Neural cell (in vitro differentiated cells): ENCODE measurements around the gene LRMDA.

ENCODE experiments used
- CTCF ChIP-seq: fragments of 450-650 bp; IDR thresholded peaks from 2 replicates; pipeline ENCODE4 v1.5.1; 2014; ENCODE audit warnings: antibody characterized with exemption, mild to moderate bottlenecking, moderate library complexity; ENCODE audit not compliant: poor library complexity, severe bottlenecking
- EP300 ChIP-seq: fragments of 450-650 bp; conservative IDR thresholded peaks from 2 replicates; pipeline ENCODE4 v1.6.1; 2014; ENCODE audit warnings: antibody characterized with exemption, mild to moderate bottlenecking, moderate library complexity; ENCODE audit not compliant: poor library complexity, severe bottlenecking
- EZH2 ChIP-seq: fragments of 200-600, 300-800 bp; shearing (Covaris generic), sonication (generic); IDR thresholded peaks from 2 replicates; pipeline ENCODE4 v1.6.1; 2014; ENCODE audit warnings: antibody characterized with exemption, low read length, borderline replicate concordance, mild to moderate bottlenecking; ENCODE audit not compliant: insufficient read depth, poor library complexity, severe bottlenecking
- MXI1 ChIP-seq: fragments of 450-650 bp; conservative IDR thresholded peaks from 2 replicates; pipeline ENCODE4 v1.6.1; 2014; ENCODE audit warnings: antibody characterized with exemption, mild to moderate bottlenecking; ENCODE audit not compliant: poor library complexity, severe bottlenecking
- POLR2AphosphoS5 ChIP-seq: IDR thresholded peaks from 2 replicates; pipeline ENCODE4 v1.6.1; 2012
- RAD21 ChIP-seq: fragments of 450-650 bp; conservative IDR thresholded peaks from 2 replicates; pipeline ENCODE4 v1.6.1; 2014; ENCODE audit warnings: antibody characterized with exemption, mild to moderate bottlenecking, moderate library complexity
- REST ChIP-seq: IDR thresholded peaks from 2 replicates; pipeline ENCODE4 v1.6.1; 2012; ENCODE audit warnings: borderline replicate concordance
- TAF1 ChIP-seq: IDR thresholded peaks from 2 replicates; pipeline ENCODE4 v1.6.1; 2012; ENCODE audit warnings: low read depth

- no peak for TF ChIP-seq EP300
- TF ChIP-seq POLR2AphosphoS5 = no peak
- TF ChIP-seq CTCF = no peak
- TF ChIP-seq RAD21 = no peak
- no peak for TF ChIP-seq REST
- TF ChIP-seq TAF1 = no peak
- TF ChIP-seq EZH2 = no peak
- no peak for TF ChIP-seq MXI1
These were observed 12.7 kb upstream of the LRMDA start for GRCh38 chr10:75418712-75419111.
